MM.1S (cell line): ENCODE measurements around the gene CASTOR1.

ENCODE experiments used
- CTCF ChIP-seq: fragments of 300-600 bp; sonication (generic); IDR thresholded peaks from 2 replicates; pipeline ENCODE4 v1.5.1; 2016; ENCODE audit warnings: antibody characterized with exemption, low read length, mixed read lengths
- EZH2 ChIP-seq: fragments of 300-600 bp; sonication (generic); optimal IDR thresholded peaks from 2 replicates; pipeline ENCODE3; 2017; ENCODE audit warnings: low read depth, mild to moderate bottlenecking, antibody characterized with exemption, low read length, mixed read lengths
- EZH2phosphoT487 ChIP-seq: fragments of 300-600 bp; sonication (generic); IDR thresholded peaks from 2 replicates; pipeline ENCODE4 v1.6.1; 2018; ENCODE audit warnings: antibody characterized with exemption, low read length

GRCh38 chr22:30273711-30274436 is 15.4 kb downstream of the CASTOR1 start:
- TF ChIP-seq EZH2: no peak
- TF ChIP-seq CTCF: no peak
- TF ChIP-seq EZH2phosphoT487: no peak
